OCI-LY1 (cell line): ENCODE results near the gene MYADML2.

Experiments
- CTCF ChIP-seq: fragments of 200-600 bp; sonication (generic), shearing (Covaris generic); IDR thresholded peaks from 2 replicates; pipeline ENCODE4 v1.5.1; 2017; ENCODE audit warnings: mild to moderate bottlenecking, antibody characterized with exemption, low read length, moderate library complexity, mixed read lengths
- EZH2 ChIP-seq: fragments of 200-600 bp; sonication (generic), shearing (Covaris generic); IDR thresholded peaks from 2 replicates; pipeline ENCODE4 v1.8.0; 2017; ENCODE audit warnings: borderline replicate concordance, mixed run types, mild to moderate bottlenecking, antibody characterized with exemption, low read length, moderate library complexity, mixed read lengths

GRCh38 chr17:81917565-81918332 is 29.3 kb downstream of the MYADML2 start, which contains the start of gene SIRT7:
- TF ChIP-seq CTCF: no peak
- no peak for TF ChIP-seq EZH2
